ENCODE measurements around the gene RBM10. TPM values are rescaled to one million over a fixed set of nuclear protein-coding genes. Genes with fewer than 3 reads are reported as not detected.

RBM10 gene
- total RNA-seq, 5 donors from 2014 or later (not counting 1 experiment from before 2014, with no cell fraction given): 37.3 to 60.3 (median 55.8) TPM

DNA sequence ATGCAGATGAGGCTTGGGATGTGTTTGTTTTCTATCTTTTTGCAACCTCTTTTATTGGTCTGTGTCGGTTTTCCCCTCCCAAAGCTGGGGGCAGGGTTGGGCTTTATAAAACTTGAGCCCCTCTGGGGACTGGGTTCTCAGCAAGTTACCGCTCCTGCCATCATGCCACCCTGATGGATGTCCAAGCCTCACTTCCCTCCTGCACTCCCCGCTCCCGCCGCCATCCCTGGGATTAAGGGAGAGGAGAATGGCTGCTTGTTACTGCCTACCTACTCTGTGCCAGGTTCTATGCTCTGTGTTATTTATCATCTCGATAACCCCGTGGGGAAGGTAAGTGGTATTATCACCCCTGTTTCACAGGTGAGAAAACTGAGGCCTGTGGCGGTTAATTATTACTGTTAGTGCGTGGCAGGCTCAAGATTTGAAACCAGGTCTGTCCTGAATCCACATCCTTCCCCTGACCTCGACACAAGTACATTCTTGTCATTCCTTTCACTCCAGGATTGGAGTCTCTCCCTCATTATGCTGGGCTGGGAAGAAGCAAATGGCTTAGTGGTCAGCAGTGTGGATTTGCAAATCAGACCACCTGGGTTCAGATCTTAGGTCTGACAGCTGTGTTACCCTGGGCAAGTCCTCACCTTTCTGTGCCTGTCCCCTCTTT lies 53.1 kb downstream of the RBM10 start:
- Mint-ChIP-seq H3K4me3 (no peak overlapping the region), H3K27me3 (no peaks in the 10 kb centered on the region), H3K4me1 (peaks cover 54 to 58% (median 56%) of the 10 kb centered on the region in 3 donors), H3K27ac (no peak overlapping the region), H3K36me3 (peaks cover 23% of the 10 kb centered on the region), H3K9me3 (no peaks in the 10 kb centered on the region)
- peaks cover 21 to 45% of the 10 kb centered on the region in 2 experiments for H3K4me1 ChIP-seq (ENCODE audit: control insufficient read depth in 1 of 2, extremely low read depth in 1 of 2, insufficient read depth in 2 of 2, low read length in 2 of 2)
- CTCF ChIA-PET: interaction anchor here in 1 of 2 donors (0.7 kb wide), 1 partner anchor 452 kb away, joined by 3 read pairs; no protein-coding TSS in a partner anchor
- no peaks in the 10 kb centered on the region for H3K9me3 ChIP-seq
- peaks cover 19 to 56% of the 10 kb centered on the region in 2 donors for H3K36me3 ChIP-seq (ENCODE audit: control insufficient read depth in 2 of 2, extremely low read depth in 1 of 2, insufficient read depth in 1 of 2, low read length in 1 of 2)
- WGBS (ENCODE audit: insufficient coverage): no CpG with 5 or more reads among the region's 10 CpGs
- no peak overlapping the region for H3K27ac ChIP-seq (ENCODE audit: low read length)
- ATAC-seq (replicated peaks in 1 of 4) (no peak), DNase-seq (no peak)
- POLR2A ChIA-PET: no interaction called here
- H3K4me3 ChIP-seq (ENCODE audit: control insufficient read depth in 1 of 2, extremely low read depth in 1 of 2, low read length in 1 of 2): no peak overlapping the region
- H3K27me3 ChIP-seq (replicated peaks in 1 of 2; ENCODE audit: control insufficient read depth in 2 of 2, extremely low read depth in 1 of 2, insufficient read depth in 2 of 2, low read length in 1 of 2): no peaks in the 10 kb centered on the region

DNA sequence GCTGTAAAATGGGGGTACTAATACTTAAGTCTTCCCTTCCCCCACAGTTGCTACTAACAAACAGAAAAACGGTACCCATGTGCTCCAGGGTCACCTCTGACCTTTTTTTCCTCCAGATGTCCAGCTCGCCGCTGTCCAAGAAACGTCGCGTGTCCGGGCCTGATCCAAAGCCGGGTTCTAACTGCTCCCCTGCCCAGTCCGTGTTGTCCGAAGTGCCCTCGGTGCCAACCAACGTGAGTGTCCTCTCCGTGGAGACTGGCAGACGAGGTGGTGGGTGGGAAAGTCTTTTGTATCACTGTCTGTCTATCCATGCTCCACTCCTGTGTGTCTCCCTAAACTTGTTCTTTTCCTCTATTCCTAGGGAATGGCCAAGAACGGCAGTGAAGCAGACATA lies 53.7 kb downstream of the RBM10 start:
- Mint-ChIP-seq H3K4me1 (peaks cover 49 to 58% (median 51%) of the 10 kb centered on the region in 3 donors), H3K4me3 (no peak overlapping the region), H3K27ac (no peak overlapping the region), H3K36me3 (peaks cover 25% of the 10 kb centered on the region), H3K9me3 (no peaks in the 10 kb centered on the region), H3K27me3 (no peaks in the 10 kb centered on the region)
- no peaks in the 10 kb centered on the region for H3K27me3 ChIP-seq (replicated peaks in 1 of 2; ENCODE audit: control insufficient read depth in 2 of 2, extremely low read depth in 1 of 2, insufficient read depth in 2 of 2, low read length in 1 of 2)
- ChIA-PET CTCF (interaction anchor here in 1 of 2 donors (0.7 kb wide), 1 partner anchor 451 kb away, joined by 3 read pairs; no protein-coding TSS in a partner anchor), POLR2A (no interaction called here)
- WGBS (ENCODE audit: insufficient coverage): no CpG with 5 or more reads among the region's 15 CpGs
- no peaks in the 10 kb centered on the region for H3K9me3 ChIP-seq
- H3K36me3 ChIP-seq (ENCODE audit: control insufficient read depth in 2 of 2, extremely low read depth in 1 of 2, insufficient read depth in 1 of 2, low read length in 1 of 2): peaks cover 19 to 60% of the 10 kb centered on the region in 2 donors
- no peak overlapping the region for H3K27ac ChIP-seq (ENCODE audit: low read length)
- no peak overlapping the region for H3K4me3 ChIP-seq (ENCODE audit: control insufficient read depth in 1 of 2, extremely low read depth in 1 of 2, low read length in 1 of 2)
- no peak for ATAC-seq (replicated peaks in 1 of 4)
- DNase-seq: no peak
- H3K4me1 ChIP-seq (ENCODE audit: control insufficient read depth in 1 of 2, extremely low read depth in 1 of 2, insufficient read depth in 2 of 2, low read length in 2 of 2): peaks cover 20 to 41% of the 10 kb centered on the region in 2 experiments

DNA sequence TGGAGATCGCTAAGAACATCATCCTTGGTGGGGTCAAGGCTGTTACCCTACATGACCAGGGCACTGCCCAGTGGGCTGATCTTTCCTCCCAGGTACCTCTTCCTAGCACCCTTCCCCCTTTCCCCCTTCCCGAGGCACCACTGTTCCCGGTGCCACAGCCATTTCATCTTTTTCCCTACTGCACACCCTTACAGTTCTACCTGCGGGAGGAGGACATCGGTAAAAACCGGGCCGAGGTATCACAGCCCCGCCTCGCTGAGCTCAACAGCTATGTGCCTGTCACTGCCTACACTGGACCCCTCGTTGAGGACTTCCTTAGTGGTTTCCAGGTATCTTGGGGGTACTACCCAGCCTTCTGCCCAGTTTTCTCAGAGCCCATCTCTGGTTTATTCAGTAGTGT lies 54.3 kb downstream of the RBM10 start:
- Histone ChIP-seq H3K4me1 (ENCODE audit: control insufficient read depth in 1 of 2, extremely low read depth in 1 of 2, insufficient read depth in 2 of 2, low read length in 2 of 2) (peaks cover 20 to 40% of the 10 kb centered on the region in 2 experiments), H3K9me3 (no peaks in the 10 kb centered on the region), H3K4me3 (ENCODE audit: control insufficient read depth in 1 of 2, extremely low read depth in 1 of 2, low read length in 1 of 2) (no peak overlapping the region), H3K36me3 (ENCODE audit: control insufficient read depth in 2 of 2, extremely low read depth in 1 of 2, insufficient read depth in 1 of 2, low read length in 1 of 2) (peaks cover 19 to 62% of the 10 kb centered on the region in 2 donors), H3K27me3 (replicated peaks in 1 of 2; ENCODE audit: control insufficient read depth in 2 of 2, extremely low read depth in 1 of 2, insufficient read depth in 2 of 2, low read length in 1 of 2) (no peaks in the 10 kb centered on the region), H3K27ac (ENCODE audit: low read length) (no peak overlapping the region)
- ATAC-seq (replicated peaks in 1 of 4) (no peak), DNase-seq (no peak)
- Mint-ChIP-seq H3K27ac (no peak overlapping the region), H3K4me3 (no peak overlapping the region), H3K4me1 (peaks cover 46 to 56% (median 48%) of the 10 kb centered on the region in 3 donors), H3K9me3 (no peaks in the 10 kb centered on the region), H3K36me3 (peaks cover 25% of the 10 kb centered on the region), H3K27me3 (no peaks in the 10 kb centered on the region)
- CTCF ChIA-PET: no interaction called here
- POLR2A ChIA-PET: interaction anchor here in 1 of 2 donors (0.7 kb wide), 1 partner anchor 636 kb away, joined by 4 read pairs; no protein-coding TSS in a partner anchor
- WGBS (ENCODE audit: insufficient coverage): no CpG with 5 or more reads among the region's 10 CpGs

DNA sequence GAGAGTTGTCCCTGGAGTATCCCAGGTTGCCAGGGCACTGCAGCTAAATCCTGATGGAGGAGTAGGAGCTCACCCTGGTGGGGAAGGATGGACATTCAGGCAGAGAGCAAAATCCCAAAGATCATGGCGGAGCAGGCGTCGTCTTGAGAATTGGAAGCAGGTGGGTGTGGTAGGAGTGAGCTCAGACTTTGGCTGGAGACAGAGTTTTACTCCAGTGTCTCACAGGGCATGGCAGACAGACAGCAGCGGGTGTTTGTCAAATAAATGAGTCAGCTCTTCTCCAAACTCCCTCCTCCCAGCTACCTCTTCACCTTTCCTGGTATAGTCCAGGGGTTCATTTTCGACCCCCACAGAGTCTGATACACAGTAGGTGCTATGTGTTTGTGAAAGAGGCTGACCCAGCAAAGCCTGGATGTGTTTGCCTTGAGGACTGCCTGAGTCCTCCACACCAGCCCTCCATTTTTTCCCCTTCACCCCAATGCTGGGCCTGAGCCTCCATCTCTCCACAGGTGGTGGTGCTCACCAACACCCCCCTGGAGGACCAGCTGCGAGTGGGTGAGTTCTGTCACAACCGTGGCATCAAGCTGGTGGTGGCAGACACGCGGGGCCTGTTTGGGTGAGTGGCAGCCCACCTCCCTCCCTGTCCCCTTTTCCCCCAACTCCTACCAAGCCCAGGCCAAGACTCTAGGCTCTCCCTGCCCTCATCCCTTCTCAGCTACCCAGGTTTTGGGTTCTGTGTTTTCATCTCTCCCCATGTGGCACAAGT lies 55.5 kb downstream of the RBM10 start:
- POLR2A ChIA-PET: interaction anchor here in 1 of 2 donors (0.6 kb wide), 2 partner anchors 603 to 1755 kb away, joined by 3 read pairs; no protein-coding TSS in a partner anchor
- H3K27me3 Mint-ChIP-seq: no peaks in the 10 kb centered on the region
- WGBS (ENCODE audit: insufficient coverage): 100% methylated on average over 2 of the region's 9 CpGs
- H3K9me3 ChIP-seq: no peaks in the 10 kb centered on the region
- H3K4me1 ChIP-seq (ENCODE audit: control insufficient read depth in 1 of 2, extremely low read depth in 1 of 2, insufficient read depth in 2 of 2, low read length in 2 of 2): peaks cover 13 to 27% of the 10 kb centered on the region in 2 experiments
- no peak overlapping the region for H3K27ac ChIP-seq (ENCODE audit: low read length)
- DNase-seq (no peak), ATAC-seq (replicated peaks in 1 of 4) (no peak)
- H3K36me3 Mint-ChIP-seq: peaks cover 30% of the 10 kb centered on the region
- peaks cover 36 to 49% (median 36%) of the 10 kb centered on the region in 3 donors for H3K4me1 Mint-ChIP-seq
- peaks cover 22 to 71% of the 10 kb centered on the region in 2 donors for H3K36me3 ChIP-seq (ENCODE audit: control insufficient read depth in 2 of 2, extremely low read depth in 1 of 2, insufficient read depth in 1 of 2, low read length in 1 of 2)
- no peaks in the 10 kb centered on the region for H3K9me3 Mint-ChIP-seq
- peak overlapping the region in 1 of 2 donors; percentile 61 for H3K27ac Mint-ChIP-seq
- no peak overlapping the region for H3K4me3 Mint-ChIP-seq
- no peak overlapping the region for H3K4me3 ChIP-seq (ENCODE audit: control insufficient read depth in 1 of 2, extremely low read depth in 1 of 2, low read length in 1 of 2)
- no peaks in the 10 kb centered on the region for H3K27me3 ChIP-seq (replicated peaks in 1 of 2; ENCODE audit: control insufficient read depth in 2 of 2, extremely low read depth in 1 of 2, insufficient read depth in 2 of 2, low read length in 1 of 2)
- CTCF ChIA-PET: interaction anchor here in 1 of 2 donors (0.6 kb wide), 1 partner anchor 333 kb away, joined by 4 read pairs; no protein-coding TSS in a partner anchor

DNA sequence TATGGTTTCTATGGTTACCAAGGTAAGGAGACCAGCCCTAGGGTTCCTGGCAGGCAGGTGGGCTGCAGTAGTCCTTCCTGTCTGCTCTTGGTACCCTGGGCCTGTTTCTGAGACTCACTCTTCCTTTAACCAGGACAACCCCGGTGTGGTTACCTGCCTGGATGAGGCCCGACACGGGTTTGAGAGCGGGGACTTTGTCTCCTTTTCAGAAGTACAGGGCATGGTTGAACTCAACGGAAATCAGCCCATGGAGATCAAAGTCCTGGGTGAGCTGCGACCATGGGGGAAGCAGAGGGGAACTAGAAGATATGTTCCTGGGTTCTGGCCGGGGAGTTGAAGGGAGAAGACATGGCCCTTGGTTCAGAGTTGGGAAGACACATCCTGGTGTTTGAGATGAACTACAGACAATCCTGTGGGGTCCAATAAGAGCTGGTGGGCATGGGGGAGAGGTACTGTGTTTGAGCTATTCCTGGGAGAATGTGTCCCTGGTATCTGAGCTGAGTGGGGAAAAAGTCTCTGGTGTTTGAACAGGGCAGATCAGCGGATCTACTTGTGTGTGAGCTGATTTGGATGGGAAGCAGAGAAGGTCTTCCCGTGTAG lies 56.4 kb downstream of the RBM10 start:
- Histone ChIP-seq H3K9me3 (no peaks in the 10 kb centered on the region), H3K36me3 (ENCODE audit: control insufficient read depth in 2 of 2, extremely low read depth in 1 of 2, insufficient read depth in 1 of 2, low read length in 1 of 2) (peaks cover 30 to 77% of the 10 kb centered on the region in 2 donors), H3K27ac (ENCODE audit: low read length) (no peak overlapping the region), H3K4me1 (ENCODE audit: control insufficient read depth in 1 of 2, extremely low read depth in 1 of 2, insufficient read depth in 2 of 2, low read length in 2 of 2) (peaks cover 5 to 18% of the 10 kb centered on the region in 2 experiments), H3K4me3 (ENCODE audit: control insufficient read depth in 1 of 2, extremely low read depth in 1 of 2, low read length in 1 of 2) (no peak overlapping the region), H3K27me3 (replicated peaks in 1 of 2; ENCODE audit: control insufficient read depth in 2 of 2, extremely low read depth in 1 of 2, insufficient read depth in 2 of 2, low read length in 1 of 2) (no peaks in the 10 kb centered on the region)
- Mint-ChIP-seq H3K27me3 (no peaks in the 10 kb centered on the region), H3K4me1 (peaks cover 27 to 41% (median 27%) of the 10 kb centered on the region in 3 donors), H3K27ac (no peak overlapping the region), H3K36me3 (peaks cover 30% of the 10 kb centered on the region), H3K4me3 (no peak overlapping the region), H3K9me3 (no peaks in the 10 kb centered on the region)
- ATAC-seq (replicated peaks in 1 of 4): no peak
- DNase-seq: no peak
- ChIA-PET CTCF (interaction anchor here in 1 of 2 donors (0.6 kb wide), 1 partner anchor 332 kb away, joined by 4 read pairs; no protein-coding TSS in a partner anchor), POLR2A (interaction anchor here in 1 of 2 donors (0.6 kb wide), 1 partner anchor 602 kb away, joined by 3 read pairs; no protein-coding TSS in a partner anchor)
- WGBS (ENCODE audit: insufficient coverage): 93% methylated on average over 4 of the region's 9 CpGs

DNA sequence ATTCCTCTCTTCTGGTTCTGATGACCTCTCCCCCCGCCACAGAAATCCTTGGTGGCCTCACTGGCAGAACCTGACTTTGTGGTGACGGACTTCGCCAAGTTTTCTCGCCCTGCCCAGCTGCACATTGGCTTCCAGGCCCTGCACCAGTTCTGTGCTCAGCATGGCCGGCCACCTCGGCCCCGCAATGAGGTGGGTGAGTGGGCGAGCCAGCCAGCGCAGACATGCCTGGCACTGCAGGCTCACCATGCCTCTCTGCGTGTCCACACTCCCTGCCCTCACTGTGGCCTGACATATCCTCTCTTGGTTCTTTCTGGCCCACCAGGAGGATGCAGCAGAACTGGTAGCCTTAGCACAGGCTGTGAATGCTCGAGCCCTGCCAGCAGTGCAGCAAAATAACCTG lies 57.3 kb downstream of the RBM10 start:
- Mint-ChIP-seq H3K4me1 (peaks cover 18 to 32% (median 18%) of the 10 kb centered on the region in 3 donors), H3K27ac (no peak overlapping the region), H3K36me3 (peaks cover 36% of the 10 kb centered on the region), H3K4me3 (no peak overlapping the region), H3K9me3 (no peaks in the 10 kb centered on the region), H3K27me3 (no peaks in the 10 kb centered on the region)
- ATAC-seq (replicated peaks in 1 of 4) (no peak), DNase-seq (no peak)
- WGBS (ENCODE audit: insufficient coverage): 98% methylated on average over 8 of the region's 11 CpGs
- H3K27me3 ChIP-seq (replicated peaks in 1 of 2; ENCODE audit: control insufficient read depth in 2 of 2, extremely low read depth in 1 of 2, insufficient read depth in 2 of 2, low read length in 1 of 2): no peaks in the 10 kb centered on the region
- no peak overlapping the region for H3K27ac ChIP-seq (ENCODE audit: low read length)
- peaks cover 30 to 77% of the 10 kb centered on the region in 2 donors for H3K36me3 ChIP-seq (ENCODE audit: control insufficient read depth in 2 of 2, extremely low read depth in 1 of 2, insufficient read depth in 1 of 2, low read length in 1 of 2)
- CTCF ChIA-PET: no interaction called here
- H3K9me3 ChIP-seq: no peaks in the 10 kb centered on the region
- H3K4me3 ChIP-seq (ENCODE audit: control insufficient read depth in 1 of 2, extremely low read depth in 1 of 2, low read length in 1 of 2): no peak overlapping the region
- H3K4me1 ChIP-seq (ENCODE audit: control insufficient read depth in 1 of 2, extremely low read depth in 1 of 2, insufficient read depth in 2 of 2, low read length in 2 of 2): peaks cover 0 to 10% of the 10 kb centered on the region in 2 experiments
- POLR2A ChIA-PET: no interaction called here

Data from T-cell (primary cell).